Liver (tissue), 9 donors: ENCODE data around the gene ARFGAP1. TPM values are rescaled to one million over a fixed set of nuclear protein-coding genes. Genes with fewer than 3 reads are reported as not detected.

Experiments used
- DNase-seq: peaks from one replicate; pipeline ENCODE4 v3.0.0-alpha.2; 2017; ENCODE audit warnings: low spot score
- H3K27ac ChIP-seq, 2 donors: one replicate each; pipeline ENCODE4 v1.7.0; 2013; ENCODE audit warnings: inconsistent platforms in 2 of 2, low read length in 2 of 2, control low read depth in 1 of 2, low read depth in 1 of 2, mild to moderate bottlenecking in 1 of 2
- H3K27me3 ChIP-seq, 4 donors: one replicate each; pipeline versions ENCODE4 v1.6.1 to v1.7.0; 2013; ENCODE audit warnings: low read length in 3 of 4, inconsistent platforms in 1 of 4, mild to moderate bottlenecking in 1 of 4, moderate library complexity in 1 of 4; ENCODE audit not compliant: control insufficient read depth in 4 of 4, insufficient read depth in 4 of 4
- H3K36me3 ChIP-seq, 4 donors: one replicate each; pipeline versions ENCODE4 v1.6.1 to v1.7.0; 2013; ENCODE audit warnings: low read length in 3 of 4, mild to moderate bottlenecking in 3 of 4, low read depth in 1 of 4, moderate library complexity in 1 of 4; ENCODE audit not compliant: control insufficient read depth in 4 of 4, insufficient read depth in 3 of 4
- H3K4me1 ChIP-seq, 4 donors: one replicate each; pipeline versions ENCODE4 v1.6.1 to v1.7.0; 2013; ENCODE audit warnings: low read length in 3 of 4, mild to moderate bottlenecking in 3 of 4, moderate library complexity in 1 of 4; ENCODE audit not compliant: control insufficient read depth in 4 of 4, insufficient read depth in 4 of 4
- H3K4me3 ChIP-seq, 3 donors: one replicate each; pipeline versions ENCODE4 v1.6.1 to v1.7.0; 2013; ENCODE audit warnings: low read length in 3 of 3, control low read depth in 1 of 3, low read depth in 1 of 3, mild to moderate bottlenecking in 1 of 3
- H3K9ac ChIP-seq, 2 donors: one replicate each; pipeline ENCODE4 v1.7.0; 2013; ENCODE audit warnings: low read length in 2 of 2, mild to moderate bottlenecking in 2 of 2, moderate library complexity in 2 of 2, control low read depth in 1 of 2, low read depth in 1 of 2
- H3K9me3 ChIP-seq, 4 donors: one replicate each; pipeline versions ENCODE4 v1.6.1 to v1.7.0; 2013; ENCODE audit warnings: low read length in 3 of 4; ENCODE audit not compliant: control insufficient read depth in 4 of 4
- ATF3 ChIP-seq: IDR thresholded peaks from 2 replicates; pipeline ENCODE4 v1.6.1; 2016; ENCODE audit warnings: antibody characterized with exemption
- EGR1 ChIP-seq, 2 donors: IDR thresholded peaks; 2 replicates each; pipeline ENCODE4 v1.6.1; 2016 to 2018; ENCODE audit warnings: antibody characterized with exemption in 2 of 2, low read depth in 2 of 2
- FOXA1 ChIP-seq: IDR thresholded peaks from 2 replicates; pipeline ENCODE4 v1.6.1; 2016; ENCODE audit warnings: antibody characterized with exemption
- FOXA2 ChIP-seq: IDR thresholded peaks from 2 replicates; pipeline ENCODE4 v1.6.1; 2016; ENCODE audit warnings: antibody characterized with exemption
- GABPA ChIP-seq, 2 donors: IDR thresholded peaks in 1 of 2; conservative IDR thresholded peaks in 1 of 2; 2 replicates each; pipeline ENCODE4 v1.6.1; 2016; ENCODE audit warnings: antibody characterized with exemption in 2 of 2, mild to moderate bottlenecking in 1 of 2, moderate library complexity in 1 of 2
- HNF4A ChIP-seq, 2 donors: conservative IDR thresholded peaks; 2 replicates each; pipeline ENCODE4 v1.6.1; 2016; ENCODE audit warnings: antibody characterized with exemption in 2 of 2, mild to moderate bottlenecking in 2 of 2
- HNF4G ChIP-seq: IDR thresholded peaks from 2 replicates; pipeline ENCODE4 v1.6.1; 2016; ENCODE audit warnings: antibody characterized with exemption
- JUND ChIP-seq, 2 donors: IDR thresholded peaks; 2 replicates each; pipeline ENCODE4 v1.6.1; 2016; ENCODE audit warnings: antibody characterized with exemption in 2 of 2
- NR2F2 ChIP-seq: IDR thresholded peaks from 2 replicates; pipeline ENCODE4 v1.6.1; 2016; ENCODE audit warnings: antibody characterized with exemption
- RAD21 ChIP-seq, 2 donors: IDR thresholded peaks; 2 replicates each; pipeline ENCODE4 v1.6.1; 2016; ENCODE audit warnings: antibody characterized with exemption in 2 of 2, mild to moderate bottlenecking in 2 of 2
- RXRA ChIP-seq, 2 donors: IDR thresholded peaks; 2 replicates each; pipeline ENCODE4 v1.6.1; 2017 to 2018; ENCODE audit warnings: antibody characterized with exemption in 2 of 2, mild to moderate bottlenecking in 1 of 2
- TAF1 ChIP-seq: conservative IDR thresholded peaks from 2 replicates; pipeline ENCODE4 v1.6.1; 2016; ENCODE audit warnings: antibody characterized with exemption, mild to moderate bottlenecking
- YY1 ChIP-seq: IDR thresholded peaks from 2 replicates; pipeline ENCODE4 v1.6.1; 2016; ENCODE audit warnings: antibody characterized with exemption, mild to moderate bottlenecking
- ZBTB33 ChIP-seq: IDR thresholded peaks from 2 replicates; pipeline ENCODE4 v1.6.1; 2016; ENCODE audit warnings: antibody characterized with exemption
- WGBS: extraction: QIAGEN DNeasy Blood & Tissue Kit; methylation state at CpG from one replicate; pipeline ENCODE4 v1.1.7; 2013; 5-methylcytosine and 5-hydroxymethylcytosine counted together
- polyA plus RNA-seq, 2 donors: library from polyadenylated mRNA; stranded (reverse) in 1 of 2; unstranded in 1 of 2; fragments of 200-250 nt in 1 of 2; fragments of >200 nt in 1 of 2; fragmentation: Nextera tagmentation in 1 of 2; extraction: Ambion mirVana in 1 of 2; gene quantifications; one replicate each; pipeline versions ENCODE4 v1.2.1 to v1.2.3, GENCODE V29; 2013 to 2015
- total RNA-seq, 2 donors: library from RNA; depleted of rRNA; stranded (reverse); fragments of >200 nt; gene quantifications; one replicate each; pipeline ENCODE4 v1.2.3, GENCODE V29; 2014
- TF ChIP-seq, protein P1 (sequence below): IDR thresholded peaks from 2 replicates; pipeline ENCODE4 v1.6.1; 2016; ENCODE audit warnings: antibody characterized with exemption
- TF ChIP-seq, protein P2 (sequence below): IDR thresholded peaks from 2 replicates; pipeline ENCODE4 v1.6.1; 2016; ENCODE audit warnings: antibody characterized with exemption, mild to moderate bottlenecking
- TF ChIP-seq, protein P3 (sequence below): fragments of 150-350 bp; IDR thresholded peaks from 2 replicates; pipeline ENCODE4 v1.5.1; 2017; ENCODE audit warnings: improper control_type of control experiment, low read depth, low read length; ENCODE audit not compliant: missing input control
- donor health status: healthy.
- donor health status: healthy.
- donor health status: healthy.
- donor health status: healthy.
- donor health status: healthy.

ARFGAP1 gene
- total and polyA plus RNA-seq, 4 donors: 11.2 to 29.7 (median 21.8) TPM

GRCh38 chr20:63259734-63260460 lies 12.7 kb upstream of the ARFGAP1 start:
- 75% methylated on average over 25 of the region's 25 CpGs for WGBS
- H3K4me3 ChIP-seq: no peak overlapping the region

DNA sequence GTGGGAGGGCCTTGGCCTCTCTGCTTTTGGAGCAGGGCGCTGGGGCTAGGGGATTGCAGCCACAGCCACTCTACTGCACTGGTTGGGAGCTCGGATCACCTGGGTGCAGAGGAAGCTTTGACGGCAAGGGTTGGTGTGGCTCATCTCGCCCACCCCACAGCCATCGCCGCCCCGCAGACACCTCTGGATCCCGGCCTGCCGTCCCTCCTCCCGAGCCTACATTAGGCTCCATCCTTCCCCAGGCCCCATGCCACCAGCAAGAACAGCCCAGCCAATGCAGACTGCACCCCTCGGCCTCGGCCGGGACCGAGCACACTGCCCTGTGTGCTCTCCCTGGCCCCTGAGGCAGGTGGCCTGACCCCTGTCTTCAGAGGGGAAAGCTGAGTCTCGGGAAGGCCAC lies 12.1 kb upstream of the ARFGAP1 start:
- Histone ChIP-seq H3K27me3 (peaks cover 0 to 9% (median under 1%) of the 10 kb centered on the region in 4 donors), H3K4me1 (no peaks in the 10 kb centered on the region), H3K9ac (no peak overlapping the region), H3K4me3 (no peak overlapping the region), H3K9me3 (no peaks in the 10 kb centered on the region), H3K36me3 (no peaks in the 10 kb centered on the region), H3K27ac (no peak overlapping the region)
- WGBS: 78% methylated on average over 15 of the region's 15 CpGs
- DNase-seq: no peak
- TF ChIP-seq HNF4A (conservative IDR thresholded peaks at IDR 0.05) (no peak), TAF1 (no peak), RAD21 (IDR thresholded peaks at IDR 0.05) (no peak), EGR1 (IDR thresholded peaks at IDR 0.05; ENCODE audit: low read depth in 2 of 2) (no peak), ZBTB33 (no peak), JUND (IDR thresholded peaks at IDR 0.05) (no peak), GABPA (IDR thresholded peaks at IDR 0.05 in 1 of 2, conservative IDR thresholded peaks at IDR 0.05 in 1 of 2) (no peak), HNF4G (no peak), ATF3 (no peak), YY1 (no peak), FOXA2 (no peak), RXRA (IDR thresholded peaks at IDR 0.05) (no peak), FOXA1 (no peak)
- TF ChIP-seq, protein P1, sequence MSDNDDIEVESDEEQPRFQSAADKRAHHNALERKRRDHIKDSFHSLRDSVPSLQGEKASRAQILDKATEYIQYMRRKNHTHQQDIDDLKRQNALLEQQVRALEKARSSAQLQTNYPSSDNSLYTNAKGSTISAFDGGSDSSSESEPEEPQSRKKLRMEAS: no peak
- TF ChIP-seq, protein P2, sequence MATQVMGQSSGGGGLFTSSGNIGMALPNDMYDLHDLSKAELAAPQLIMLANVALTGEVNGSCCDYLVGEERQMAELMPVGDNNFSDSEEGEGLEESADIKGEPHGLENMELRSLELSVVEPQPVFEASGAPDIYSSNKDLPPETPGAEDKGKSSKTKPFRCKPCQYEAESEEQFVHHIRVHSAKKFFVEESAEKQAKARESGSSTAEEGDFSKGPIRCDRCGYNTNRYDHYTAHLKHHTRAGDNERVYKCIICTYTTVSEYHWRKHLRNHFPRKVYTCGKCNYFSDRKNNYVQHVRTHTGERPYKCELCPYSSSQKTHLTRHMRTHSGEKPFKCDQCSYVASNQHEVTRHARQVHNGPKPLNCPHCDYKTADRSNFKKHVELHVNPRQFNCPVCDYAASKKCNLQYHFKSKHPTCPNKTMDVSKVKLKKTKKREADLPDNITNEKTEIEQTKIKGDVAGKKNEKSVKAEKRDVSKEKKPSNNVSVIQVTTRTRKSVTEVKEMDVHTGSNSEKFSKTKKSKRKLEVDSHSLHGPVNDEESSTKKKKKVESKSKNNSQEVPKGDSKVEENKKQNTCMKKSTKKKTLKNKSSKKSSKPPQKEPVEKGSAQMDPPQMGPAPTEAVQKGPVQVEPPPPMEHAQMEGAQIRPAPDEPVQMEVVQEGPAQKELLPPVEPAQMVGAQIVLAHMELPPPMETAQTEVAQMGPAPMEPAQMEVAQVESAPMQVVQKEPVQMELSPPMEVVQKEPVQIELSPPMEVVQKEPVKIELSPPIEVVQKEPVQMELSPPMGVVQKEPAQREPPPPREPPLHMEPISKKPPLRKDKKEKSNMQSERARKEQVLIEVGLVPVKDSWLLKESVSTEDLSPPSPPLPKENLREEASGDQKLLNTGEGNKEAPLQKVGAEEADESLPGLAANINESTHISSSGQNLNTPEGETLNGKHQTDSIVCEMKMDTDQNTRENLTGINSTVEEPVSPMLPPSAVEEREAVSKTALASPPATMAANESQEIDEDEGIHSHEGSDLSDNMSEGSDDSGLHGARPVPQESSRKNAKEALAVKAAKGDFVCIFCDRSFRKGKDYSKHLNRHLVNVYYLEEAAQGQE: no peak
- TF ChIP-seq, protein P3, sequence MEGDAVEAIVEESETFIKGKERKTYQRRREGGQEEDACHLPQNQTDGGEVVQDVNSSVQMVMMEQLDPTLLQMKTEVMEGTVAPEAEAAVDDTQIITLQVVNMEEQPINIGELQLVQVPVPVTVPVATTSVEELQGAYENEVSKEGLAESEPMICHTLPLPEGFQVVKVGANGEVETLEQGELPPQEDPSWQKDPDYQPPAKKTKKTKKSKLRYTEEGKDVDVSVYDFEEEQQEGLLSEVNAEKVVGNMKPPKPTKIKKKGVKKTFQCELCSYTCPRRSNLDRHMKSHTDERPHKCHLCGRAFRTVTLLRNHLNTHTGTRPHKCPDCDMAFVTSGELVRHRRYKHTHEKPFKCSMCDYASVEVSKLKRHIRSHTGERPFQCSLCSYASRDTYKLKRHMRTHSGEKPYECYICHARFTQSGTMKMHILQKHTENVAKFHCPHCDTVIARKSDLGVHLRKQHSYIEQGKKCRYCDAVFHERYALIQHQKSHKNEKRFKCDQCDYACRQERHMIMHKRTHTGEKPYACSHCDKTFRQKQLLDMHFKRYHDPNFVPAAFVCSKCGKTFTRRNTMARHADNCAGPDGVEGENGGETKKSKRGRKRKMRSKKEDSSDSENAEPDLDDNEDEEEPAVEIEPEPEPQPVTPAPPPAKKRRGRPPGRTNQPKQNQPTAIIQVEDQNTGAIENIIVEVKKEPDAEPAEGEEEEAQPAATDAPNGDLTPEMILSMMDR: no peak

More at GRCh38 chr20:63259734-63260460, 12.7 kb upstream of the ARFGAP1 start:
- TF ChIP-seq YY1 (no peak), FOXA1 (no peak), NR2F2 (no peak), HNF4G (no peak), ZBTB33 (no peak)
- no peak for DNase-seq
- Histone ChIP-seq H3K27me3 (peaks cover 0 to 11% (median 3%) of the 10 kb centered on the region in 4 donors), H3K4me1 (no peaks in the 10 kb centered on the region), H3K9me3 (no peaks in the 10 kb centered on the region), H3K36me3 (no peaks in the 10 kb centered on the region), H3K9ac (no peak overlapping the region), H3K27ac (no peak overlapping the region)
